Activated naive CD8-positive, alpha-beta T cell treated with anti-CD3 and anti-CD28 coated beads, Interleukin-2, amount 50 U/mL, for 24 hours (primary cell): ENCODE results near the gene PSTPIP2.
"Not testable (repeated sequence)": the region's sequence is repeated elsewhere in the genome, so short reads cannot be mapped to it uniquely, and the experiment has no call there.

Source experiments
- ATAC-seq: fragments of 150-1000 bp; cut with Tn5 transposase; one replicate; pipeline ENCODE4 v1.10.0; 2021
- DNase-seq: peaks from one replicate; pipeline ENCODE4 v3.0.0; 2021
- H3K27ac Mint-ChIP-seq: one replicate; pipeline ENCODE4 v1.8.0; 2021; ENCODE audit warnings: mild to moderate bottlenecking, mixed read lengths
- H3K27me3 Mint-ChIP-seq: one replicate; pipeline ENCODE4 v1.8.0; 2021; ENCODE audit warnings: mixed read lengths
- H3K36me3 Mint-ChIP-seq: one replicate; pipeline ENCODE4 v1.8.0; 2021; ENCODE audit warnings: low read depth, mixed read lengths
- H3K4me1 Mint-ChIP-seq: one replicate; pipeline ENCODE4 v1.8.0; 2021; ENCODE audit warnings: mixed read lengths
- H3K4me3 Mint-ChIP-seq: one replicate; pipeline ENCODE4 v1.8.0; 2021; ENCODE audit warnings: mild to moderate bottlenecking, moderate library complexity, mixed read lengths
- H3K9me3 Mint-ChIP-seq: one replicate; pipeline ENCODE4 v1.8.0; 2021; ENCODE audit warnings: mixed read lengths

The PSTPIP2 gene

GRCh38 chr18:46055838-46056230 lies 16.2 kb downstream of the PSTPIP2 start:
- H3K27me3 Mint-ChIP-seq = no peaks in the 10 kb centered on the region
- H3K4me3 Mint-ChIP-seq = peak overlapping the region; percentile 20
- DNase-seq (no peak), ATAC-seq (no peak)
- H3K9me3 Mint-ChIP-seq = no peaks in the 10 kb centered on the region
- H3K4me1 Mint-ChIP-seq = peaks cover 43% of the 10 kb centered on the region
- H3K27ac Mint-ChIP-seq = peak overlapping the region; percentile 79
- H3K36me3 Mint-ChIP-seq = no peaks in the 10 kb centered on the region

DNA sequence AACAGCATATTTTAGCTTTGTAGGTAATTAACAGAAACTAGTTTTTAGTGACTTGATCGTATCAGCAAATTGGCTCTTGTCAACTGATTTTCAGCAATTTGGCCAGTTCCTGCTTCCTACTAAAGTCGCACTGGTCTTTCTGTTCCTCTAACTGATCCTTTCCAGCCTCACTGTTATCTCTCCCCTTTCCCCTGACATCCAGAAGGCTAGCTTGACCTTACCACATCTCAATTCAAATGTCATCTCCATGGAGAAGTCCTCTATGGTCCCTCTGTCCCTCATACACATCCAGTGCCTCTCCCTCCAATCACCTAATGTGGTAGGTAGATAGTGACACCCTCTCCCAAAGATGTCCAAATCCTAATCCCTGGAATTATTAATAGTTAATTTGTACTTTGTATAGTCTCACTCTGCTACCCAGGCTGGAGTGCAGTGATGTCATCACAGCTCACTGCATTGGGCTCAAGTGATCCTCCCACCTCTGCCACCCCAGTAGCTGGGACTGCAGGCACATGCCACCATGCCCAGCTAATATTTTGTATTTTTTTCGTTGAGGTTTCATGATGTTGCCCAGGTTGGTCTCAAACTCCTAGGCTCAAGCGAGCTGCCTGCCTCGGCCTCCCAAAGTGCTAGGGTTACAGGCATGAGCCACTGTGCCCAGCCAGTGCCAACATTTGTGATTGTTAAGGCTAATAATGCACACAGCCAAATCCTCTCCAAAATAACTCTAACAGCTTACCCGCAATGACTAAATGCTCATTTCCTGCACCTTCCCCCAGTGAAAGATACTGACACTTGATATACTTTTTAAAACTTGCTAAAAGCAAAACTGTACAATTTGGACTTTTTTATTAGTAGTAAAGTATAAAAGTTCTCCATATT lies 16.9 kb downstream of the PSTPIP2 start:
- peak overlapping the region; percentile 68 for H3K27ac Mint-ChIP-seq
- peak; percentile 77 for ATAC-seq

GRCh38 chr18:46053368-46054095 lies 18.5 kb downstream of the PSTPIP2 start:
- DNase-seq (no peak), ATAC-seq (peak; percentile 38)
- Mint-ChIP-seq H3K4me3 (no peak overlapping the region), H3K27ac (no peak overlapping the region), H3K4me1 (peaks cover 43% of the 10 kb centered on the region), H3K27me3 (no peaks in the 10 kb centered on the region), H3K9me3 (no peaks in the 10 kb centered on the region), H3K36me3 (no peaks in the 10 kb centered on the region)

More for the DNA sequence above, 16.9 kb downstream of the PSTPIP2 start:
- Mint-ChIP-seq H3K4me3 (peak overlapping the region; percentile 34), H3K36me3 (no peaks in the 10 kb centered on the region), H3K4me1 (peaks cover 43% of the 10 kb centered on the region), H3K27me3 (no peaks in the 10 kb centered on the region), H3K9me3 (no peaks in the 10 kb centered on the region)
- DNase-seq = no peak

GRCh38 chr18:46051731-46052461 lies 20.2 kb downstream of the PSTPIP2 start:
- DNase-seq (no peak), ATAC-seq (no peak)
- no peaks in the 10 kb centered on the region for H3K36me3 Mint-ChIP-seq
- no peak overlapping the region for H3K27ac Mint-ChIP-seq
- no peaks in the 10 kb centered on the region for H3K27me3 Mint-ChIP-seq
- H3K4me3 Mint-ChIP-seq = no peak overlapping the region
- H3K4me1 Mint-ChIP-seq = peaks cover 43% of the 10 kb centered on the region
- H3K9me3 Mint-ChIP-seq = no peaks in the 10 kb centered on the region

- Mint-ChIP-seq H3K27ac (no peak overlapping the region), H3K9me3 (no peaks in the 10 kb centered on the region), H3K4me1 (peaks cover 30% of the 10 kb centered on the region), H3K27me3 (no peaks in the 10 kb centered on the region), H3K36me3 (no peaks in the 10 kb centered on the region), H3K4me3 (no peak overlapping the region)
- DNase-seq (no peak), ATAC-seq (no peak)
Measured at GRCh38 chr18:46050268-46050667, 21.8 kb downstream of the PSTPIP2 start.

DNA sequence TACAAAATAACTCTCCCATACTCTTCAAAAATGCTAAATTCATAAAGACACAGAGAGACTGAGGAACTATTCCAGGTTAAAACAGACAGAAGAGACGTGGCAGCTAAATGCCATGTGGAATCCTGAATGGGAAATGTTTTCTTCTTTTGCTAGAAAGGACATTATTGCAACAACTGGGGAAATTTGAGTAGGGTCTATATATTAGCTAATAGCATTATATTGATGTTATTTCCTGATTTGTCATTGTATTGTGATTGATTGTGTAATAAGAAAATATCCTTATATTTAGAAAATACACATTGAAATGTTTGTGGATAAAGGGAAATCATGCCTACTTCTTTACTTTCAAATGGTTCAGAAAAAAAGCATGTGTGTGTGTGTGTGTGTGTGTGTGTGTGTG lies 23.4 kb downstream of the PSTPIP2 start:
- ATAC-seq (no peak), DNase-seq (no peak)
- Mint-ChIP-seq H3K27ac (no peak overlapping the region), H3K4me1 (peaks cover 21% of the 10 kb centered on the region), H3K27me3 (no peaks in the 10 kb centered on the region), H3K9me3 (no peaks in the 10 kb centered on the region), H3K4me3 (no peak overlapping the region), H3K36me3 (peaks cover 2% of the 10 kb centered on the region)

DNA sequence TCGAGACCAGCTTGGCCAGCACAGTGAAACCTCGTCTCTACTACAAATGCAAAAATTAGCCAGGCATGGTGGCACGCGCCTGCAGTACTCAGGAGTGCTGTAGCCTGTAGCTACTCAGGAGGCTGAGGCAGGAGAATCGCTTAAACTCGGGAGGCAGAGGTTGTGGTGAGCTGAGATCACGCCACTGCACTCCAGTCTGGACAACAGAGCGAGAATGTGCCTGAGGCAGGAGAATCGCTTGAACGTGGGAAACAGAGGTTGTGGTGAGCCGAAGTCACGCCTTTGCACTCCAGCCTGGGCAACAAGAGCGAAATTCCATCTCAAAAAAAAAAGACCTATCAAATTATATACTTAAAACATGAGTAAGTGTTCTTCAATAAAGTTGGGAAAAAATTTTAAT lies 24.7 kb downstream of the PSTPIP2 start:
- not testable (repeated sequence) for H3K36me3 Mint-ChIP-seq, DNase-seq, H3K27ac Mint-ChIP-seq, H3K27me3 Mint-ChIP-seq, H3K9me3 Mint-ChIP-seq, ATAC-seq, H3K4me3 Mint-ChIP-seq
- H3K4me1 Mint-ChIP-seq = peaks cover 21% of the 10 kb centered on the region

DNA sequence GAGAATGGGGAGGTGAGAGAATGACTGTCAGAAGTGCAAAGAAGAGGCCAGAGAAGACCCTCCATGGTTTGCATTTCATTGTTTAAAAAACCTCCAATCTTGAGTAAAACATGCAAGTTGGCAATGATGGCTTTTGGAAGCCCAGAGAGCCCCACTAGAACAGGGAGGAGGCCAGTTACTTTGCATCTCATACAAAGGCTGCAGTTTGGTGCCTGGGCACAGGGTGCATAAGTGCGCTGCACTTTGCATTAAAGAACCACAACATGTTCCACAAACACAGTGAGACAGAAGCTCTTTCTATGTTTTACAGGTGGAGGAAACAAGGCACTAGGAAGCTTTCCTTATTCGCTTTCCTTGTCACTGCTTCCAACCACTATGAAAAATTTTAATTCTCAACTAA lies 25.4 kb downstream of the PSTPIP2 start:
- no peak for ATAC-seq
- Mint-ChIP-seq H3K4me3 (no peak overlapping the region), H3K27ac (no peak overlapping the region), H3K9me3 (no peaks in the 10 kb centered on the region), H3K36me3 (peaks cover 4% of the 10 kb centered on the region), H3K27me3 (no peaks in the 10 kb centered on the region), H3K4me1 (peaks cover 22% of the 10 kb centered on the region)
- DNase-seq = no peak

GRCh38 chr18:46046126-46046525 lies 25.9 kb downstream of the PSTPIP2 start:
- H3K9me3 Mint-ChIP-seq = no peaks in the 10 kb centered on the region
- ATAC-seq (no peak), DNase-seq (no peak)
- no peak overlapping the region for H3K4me3 Mint-ChIP-seq
- no peak overlapping the region for H3K27ac Mint-ChIP-seq
- H3K27me3 Mint-ChIP-seq = no peaks in the 10 kb centered on the region
- peaks cover 24% of the 10 kb centered on the region for H3K4me1 Mint-ChIP-seq
- H3K36me3 Mint-ChIP-seq = peaks cover 4% of the 10 kb centered on the region

GRCh38 chr18:46042571-46043123 lies 29.4 kb downstream of the PSTPIP2 start:
- DNase-seq (peak; percentile 32), ATAC-seq (peak; percentile 90)
- peaks cover 13% of the 10 kb centered on the region for H3K36me3 Mint-ChIP-seq
- peak overlapping the region; percentile 29 for H3K4me3 Mint-ChIP-seq
- H3K27me3 Mint-ChIP-seq = no peaks in the 10 kb centered on the region
- H3K4me1 Mint-ChIP-seq = peaks cover 38% of the 10 kb centered on the region
- no peaks in the 10 kb centered on the region for H3K9me3 Mint-ChIP-seq
- H3K27ac Mint-ChIP-seq = peak overlapping the region; percentile 79

GRCh38 chr18:46040747-46041104 lies 31.3 kb downstream of the PSTPIP2 start:
- DNase-seq (no peak), ATAC-seq (no peak)
- no peak overlapping the region for H3K27ac Mint-ChIP-seq
- H3K27me3 Mint-ChIP-seq = no peaks in the 10 kb centered on the region
- peaks cover 18% of the 10 kb centered on the region for H3K36me3 Mint-ChIP-seq
- no peaks in the 10 kb centered on the region for H3K9me3 Mint-ChIP-seq
- no peak overlapping the region for H3K4me3 Mint-ChIP-seq
- H3K4me1 Mint-ChIP-seq = peaks cover 38% of the 10 kb centered on the region

GRCh38 chr18:46040033-46040746 lies 31.9 kb downstream of the PSTPIP2 start:
- Mint-ChIP-seq H3K9me3 (no peaks in the 10 kb centered on the region), H3K27ac (no peak overlapping the region), H3K4me1 (peaks cover 38% of the 10 kb centered on the region), H3K36me3 (peaks cover 23% of the 10 kb centered on the region), H3K4me3 (no peak overlapping the region), H3K27me3 (no peaks in the 10 kb centered on the region)
- DNase-seq (no peak), ATAC-seq (no peak)

- DNase-seq (no peak), ATAC-seq (no peak)
- Mint-ChIP-seq H3K27me3 (no peaks in the 10 kb centered on the region), H3K4me3 (no peak overlapping the region), H3K4me1 (peaks cover 27% of the 10 kb centered on the region), H3K9me3 (no peaks in the 10 kb centered on the region), H3K36me3 (peaks cover 26% of the 10 kb centered on the region), H3K27ac (no peak overlapping the region)
Measured at GRCh38 chr18:46037512-46038305, 34.4 kb downstream of the PSTPIP2 start.
